ENCODE data around the gene CHRD.

DNA sequence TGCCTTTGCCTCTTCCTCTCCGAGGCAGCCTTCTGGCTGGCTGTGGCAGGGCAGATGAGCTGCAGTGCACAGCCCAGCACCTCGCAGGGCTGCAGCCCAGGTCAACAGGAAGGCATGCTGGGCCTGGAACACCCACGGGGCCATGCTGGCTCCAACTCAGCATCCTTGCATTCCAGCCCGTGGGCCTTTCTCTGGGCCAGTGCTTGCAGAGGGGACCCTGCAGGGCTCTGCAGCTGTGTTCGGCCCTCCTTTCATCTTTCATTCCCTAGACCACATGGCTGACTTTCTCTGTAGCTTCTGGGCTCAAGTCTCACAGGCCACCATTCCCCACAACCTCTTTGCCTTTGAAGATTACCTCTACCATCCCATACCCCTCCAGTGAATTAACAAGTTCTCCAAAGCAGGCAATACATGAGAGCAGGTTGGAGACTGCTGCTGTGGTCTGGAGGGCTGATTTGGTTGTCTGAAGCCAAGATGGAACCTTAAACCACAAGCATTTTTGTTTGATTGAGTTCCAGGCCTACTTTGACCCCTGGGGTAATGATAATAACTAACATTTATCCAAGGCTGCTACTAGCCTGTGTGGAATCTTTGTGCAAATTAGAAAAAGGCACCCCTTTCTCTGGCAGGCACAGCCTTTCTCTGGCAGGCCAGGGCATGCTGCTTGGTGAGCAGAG lies 36.5 kb upstream of the CHRD start:
- TF ChIP-seq NR4A1 (CRISPR knock-in tag; IDR thresholded peaks at IDR 0.05) (no peak), NR4A1 (tag; IDR thresholded peaks at IDR 0.05) (no peak), ZFP1 (CRISPR knock-in tag; IDR thresholded peaks at IDR 0.05) (no peak), EZH2 (IDR thresholded peaks at IDR 0.05; ENCODE audit: borderline replicate concordance, low read depth, low read length) (no peak), HMG20B (CRISPR knock-in tag; IDR thresholded peaks at IDR 0.05) (no peak)

All from K562 (cell line).